Measurements from ENCODE around the gene GLOD5.

DNA sequence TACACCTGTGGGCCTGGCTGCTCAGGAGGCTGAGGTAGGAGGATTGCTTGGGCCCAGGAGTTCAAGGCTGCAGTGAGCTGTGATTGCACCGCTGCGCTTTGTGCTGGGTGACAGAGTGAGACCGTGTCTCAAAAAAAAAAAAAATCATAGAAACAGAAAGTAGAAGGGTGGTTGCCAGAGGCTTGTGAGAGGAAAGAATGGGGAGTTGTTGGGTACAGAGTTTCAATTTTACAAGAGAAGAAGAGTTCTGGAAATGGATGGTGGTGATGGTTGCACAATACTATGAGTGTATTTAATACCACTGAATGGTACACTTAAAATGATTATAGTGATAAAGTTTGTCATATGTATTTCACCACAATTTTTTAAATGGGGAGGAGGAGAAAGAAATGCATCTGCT lies 10.2 kb upstream of the GLOD5 start:
- TF ChIP-seq, protein P1, sequence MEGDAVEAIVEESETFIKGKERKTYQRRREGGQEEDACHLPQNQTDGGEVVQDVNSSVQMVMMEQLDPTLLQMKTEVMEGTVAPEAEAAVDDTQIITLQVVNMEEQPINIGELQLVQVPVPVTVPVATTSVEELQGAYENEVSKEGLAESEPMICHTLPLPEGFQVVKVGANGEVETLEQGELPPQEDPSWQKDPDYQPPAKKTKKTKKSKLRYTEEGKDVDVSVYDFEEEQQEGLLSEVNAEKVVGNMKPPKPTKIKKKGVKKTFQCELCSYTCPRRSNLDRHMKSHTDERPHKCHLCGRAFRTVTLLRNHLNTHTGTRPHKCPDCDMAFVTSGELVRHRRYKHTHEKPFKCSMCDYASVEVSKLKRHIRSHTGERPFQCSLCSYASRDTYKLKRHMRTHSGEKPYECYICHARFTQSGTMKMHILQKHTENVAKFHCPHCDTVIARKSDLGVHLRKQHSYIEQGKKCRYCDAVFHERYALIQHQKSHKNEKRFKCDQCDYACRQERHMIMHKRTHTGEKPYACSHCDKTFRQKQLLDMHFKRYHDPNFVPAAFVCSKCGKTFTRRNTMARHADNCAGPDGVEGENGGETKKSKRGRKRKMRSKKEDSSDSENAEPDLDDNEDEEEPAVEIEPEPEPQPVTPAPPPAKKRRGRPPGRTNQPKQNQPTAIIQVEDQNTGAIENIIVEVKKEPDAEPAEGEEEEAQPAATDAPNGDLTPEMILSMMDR (conservative IDR thresholded peaks at IDR 0.05), result no peak
- no peak for TF ChIP-seq ZFX (IDR thresholded peaks at IDR 0.05)

All from C4-2B (cell line).